HG03520 (cell line): ENCODE results near the gene MACROD2.

Source experiments
- ATAC-seq: cut with Tn5 transposase; IDR thresholded peaks from one replicate; pipeline ENCODE4 v1.9.1; 2021; ENCODE audit warnings: mild to moderate bottlenecking, moderate library complexity; ENCODE audit not compliant: unreplicated experiment

Gene MACROD2

DNA sequence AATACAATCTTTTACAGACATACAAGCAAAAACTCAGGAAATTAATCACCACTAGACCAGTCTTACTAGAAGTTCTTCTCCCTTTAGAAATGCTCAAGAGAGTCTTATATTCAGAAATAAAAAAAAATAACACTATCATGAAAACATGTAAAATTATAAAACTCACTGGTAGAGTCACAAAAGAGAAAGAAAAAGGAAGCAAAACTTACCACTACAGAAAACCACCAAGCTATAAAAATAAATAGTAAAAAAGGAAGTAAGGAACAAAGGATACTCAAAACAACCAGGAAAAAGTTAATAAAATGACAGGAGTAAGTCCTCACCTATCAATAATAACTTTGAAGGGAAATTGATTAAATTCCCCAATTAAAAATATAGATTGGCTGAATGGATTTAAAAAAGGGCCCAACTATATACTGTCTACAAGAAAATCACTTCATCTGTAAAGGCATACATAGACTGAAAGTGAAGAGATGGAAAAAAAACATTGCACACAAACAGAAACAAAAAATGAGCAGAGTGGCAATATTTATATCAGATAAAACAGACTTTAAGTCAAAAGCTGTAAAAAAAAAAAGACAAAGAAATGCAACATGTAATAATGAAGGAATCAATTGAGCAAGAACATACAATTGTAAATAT lies 2088.4 kb downstream of the MACROD2 start:
- ATAC-seq: no peak

DNA sequence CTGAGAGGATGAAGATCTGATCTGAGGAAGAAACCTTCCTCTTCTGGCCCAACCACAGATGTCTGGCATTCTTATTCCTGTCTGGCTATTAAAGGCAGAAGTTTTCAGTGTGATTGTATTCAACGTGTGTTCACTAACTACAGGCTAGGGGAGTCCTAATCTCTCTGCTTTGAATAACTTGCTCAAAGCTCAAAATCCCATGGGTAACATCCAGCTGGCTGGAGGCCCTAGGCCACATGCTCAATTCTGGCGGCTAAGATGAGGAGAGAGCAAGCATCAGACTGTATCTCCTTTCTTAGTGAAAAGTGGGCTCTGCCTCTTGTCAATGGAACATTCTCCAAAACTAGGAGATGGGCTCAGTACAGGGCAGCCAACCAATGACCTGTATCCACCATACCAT lies 2099.9 kb downstream of the MACROD2 start:
- ATAC-seq: no peak

DNA sequence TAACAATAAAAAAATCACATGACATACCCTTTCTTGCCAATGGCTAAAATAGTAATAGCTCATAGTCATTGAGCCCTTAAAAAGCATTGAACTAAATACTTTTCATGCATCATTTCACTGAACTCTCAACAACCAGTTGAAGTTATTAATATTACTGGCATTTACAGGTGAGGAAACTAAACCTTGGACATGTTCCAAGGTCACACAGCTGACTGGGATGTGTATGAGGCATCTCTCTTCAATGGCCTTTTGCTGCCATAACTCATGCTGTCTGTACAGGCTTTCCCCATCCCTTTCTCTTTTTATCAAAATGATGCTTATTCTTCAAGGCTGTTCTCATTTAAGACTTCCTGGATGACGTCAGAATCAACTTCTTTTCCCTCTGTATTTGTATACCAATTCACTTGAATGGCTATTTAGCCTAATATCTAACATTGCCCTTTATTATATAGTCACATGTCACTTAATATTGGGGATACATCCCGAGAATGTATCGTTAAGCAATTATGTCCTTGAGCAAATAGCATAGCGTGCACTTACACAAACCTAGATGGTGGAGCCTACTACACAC lies 2101.5 kb downstream of the MACROD2 start:
- ATAC-seq: no peak

DNA sequence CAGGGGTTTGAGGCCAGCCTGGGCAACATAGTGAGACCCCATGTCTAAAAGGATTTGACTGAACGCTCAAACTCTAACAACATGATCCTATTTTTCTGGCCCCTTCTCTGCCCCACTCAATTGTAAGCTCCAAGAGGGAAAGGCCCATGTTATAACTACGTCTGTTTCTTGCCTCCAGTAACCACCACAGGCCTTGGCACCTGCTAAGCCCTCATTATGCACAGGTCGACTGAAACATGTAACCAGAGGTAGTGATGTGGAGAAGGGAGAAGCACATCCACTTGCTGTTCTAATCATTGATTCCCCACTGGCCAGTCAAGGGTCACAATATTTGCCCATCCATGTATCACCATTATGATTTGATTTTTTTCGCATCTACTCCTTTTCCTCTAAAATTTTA lies 2102.5 kb downstream of the MACROD2 start:
- ATAC-seq: no peak

DNA sequence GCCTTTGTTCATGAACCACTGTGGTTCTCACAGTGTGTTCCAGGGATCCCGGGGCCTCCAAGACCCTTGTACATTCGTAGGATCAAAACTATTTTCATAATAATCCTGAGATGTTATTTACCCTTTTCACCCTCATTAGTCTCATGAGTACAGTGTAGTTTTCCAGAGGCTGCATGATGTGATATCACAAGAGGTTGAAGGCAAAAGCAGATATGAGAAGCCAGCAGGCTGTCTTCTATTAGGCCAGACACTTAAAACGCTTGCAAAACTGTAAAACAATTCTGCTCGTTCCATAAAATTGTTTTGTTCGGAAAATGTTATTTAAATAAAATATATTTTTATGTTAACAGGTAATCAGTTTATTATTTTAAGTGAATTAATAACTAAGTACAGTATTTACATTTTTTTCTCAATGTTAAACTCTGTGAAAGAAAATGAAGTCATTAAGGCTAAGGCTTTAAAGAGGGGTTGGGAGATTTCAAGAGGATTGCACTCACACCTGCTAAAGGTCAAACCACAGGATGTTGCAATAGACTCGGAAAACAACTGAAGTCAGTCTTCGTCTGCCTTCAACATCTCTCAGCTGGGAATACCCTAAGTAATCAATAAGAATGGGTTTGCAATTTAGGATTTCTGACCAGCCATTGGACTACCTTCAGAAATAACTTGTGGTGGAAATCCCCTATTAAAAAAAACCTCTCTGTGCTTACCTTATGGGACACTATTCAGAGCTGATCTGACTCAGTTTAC lies 2103.7 kb downstream of the MACROD2 start:
- ATAC-seq: no peak

DNA sequence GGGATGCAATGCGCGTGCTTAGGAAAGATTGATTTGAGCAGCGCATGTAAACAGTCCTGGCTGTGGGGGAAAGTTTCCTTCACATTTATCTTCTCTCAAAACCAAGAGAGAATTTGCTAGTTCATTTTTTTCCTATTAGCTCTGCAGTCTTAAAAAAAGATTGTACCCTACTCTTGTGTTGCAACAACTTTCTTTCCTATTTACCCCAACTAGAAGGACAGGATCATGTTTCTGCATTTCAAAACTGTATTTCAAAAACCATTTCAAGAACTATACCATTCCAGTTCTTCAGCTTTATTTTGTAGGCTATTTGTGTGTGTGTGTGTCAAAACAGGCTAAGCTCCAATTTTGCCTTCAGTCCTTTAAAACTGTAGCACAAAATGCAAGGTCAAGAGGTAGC lies 2104.8 kb downstream of the MACROD2 start:
- ATAC-seq: no peak

DNA sequence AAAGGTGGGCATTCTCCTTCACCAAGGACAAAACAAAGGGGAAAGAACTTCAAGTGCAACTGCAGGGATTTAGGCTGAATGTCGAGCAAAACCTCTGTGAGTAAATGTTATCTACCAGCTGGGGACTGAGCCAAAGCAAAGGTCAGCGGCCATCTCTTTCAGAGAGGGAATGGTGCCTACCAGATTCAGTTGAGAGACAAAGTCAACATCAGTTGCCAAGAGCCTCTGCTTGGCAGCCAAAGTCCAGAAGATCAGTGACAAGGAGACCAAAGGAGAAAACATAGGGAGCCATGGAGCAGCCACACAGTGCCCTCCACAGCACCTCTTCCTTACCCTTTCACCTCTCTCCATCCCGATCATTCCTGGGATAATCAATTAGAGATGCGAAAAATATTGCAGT lies 2105.5 kb downstream of the MACROD2 start:
- ATAC-seq: no peak
